OCI-LY7 (cell line): ENCODE results near the gene THSD7B.

Source experiments
- CTCF ChIP-seq: fragments of 200-600 bp; sonication (generic); conservative IDR thresholded peaks from 2 replicates; pipeline ENCODE4 v1.5.1; 2014; ENCODE audit warnings: mild to moderate bottlenecking, antibody characterized with exemption, low read length, moderate library complexity, mixed read lengths
- EZH2phosphoT487 ChIP-seq: fragments of 200-600 bp; sonication (generic); IDR thresholded peaks from 2 replicates; pipeline ENCODE4 v1.6.1; 2018; ENCODE audit warnings: low read depth, borderline replicate concordance, mild to moderate bottlenecking, mixed run types, antibody characterized with exemption, low read length, moderate library complexity, mixed read lengths

GRCh38 chr2:137182071-137182470, 416.7 kb downstream of the THSD7B start:
- TF ChIP-seq CTCF (no peak), EZH2phosphoT487 (no peak)
